MM.1S (cell line): ENCODE measurements around the gene DNAL4.

Source experiments
- DNase-seq: peaks from one replicate; pipeline ENCODE4 v3.0.0-alpha.2; 2015
- H2AFZ ChIP-seq: fragments of 300-600 bp; sonication (generic); 2 replicates; pipeline ENCODE4 v1.6.0; 2016; ENCODE audit warnings: antibody characterized with exemption, low read length
- H3F3A ChIP-seq: fragments of 300-600 bp; sonication (generic); 2 replicates; pipeline ENCODE4 v1.6.1; 2016; ENCODE audit warnings: mild to moderate bottlenecking, antibody characterized with exemption, low read length, moderate library complexity, mixed read lengths; ENCODE audit not compliant: insufficient read depth
- H3K27ac ChIP-seq: fragments of 300-600 bp; sonication (generic); 2 replicates; pipeline ENCODE4 v1.5.1; 2016; ENCODE audit warnings: mild to moderate bottlenecking, low read length
- H3K27me3 ChIP-seq: fragments of 300-600 bp; sonication (generic); replicated peaks from 2 replicates; pipeline ENCODE4 v1.6.0; 2016; ENCODE audit warnings: low read length; ENCODE audit not compliant: insufficient read depth
- H3K36me3 ChIP-seq: fragments of 300-600 bp; sonication (generic); replicated peaks from 2 replicates; pipeline ENCODE4 v1.6.1; 2016; ENCODE audit warnings: mild to moderate bottlenecking, low read length, mixed read lengths; ENCODE audit not compliant: insufficient read depth
- H3K4me1 ChIP-seq: fragments of 300-600 bp; sonication (generic); 2 replicates; pipeline ENCODE4 v1.6.1; 2016; ENCODE audit warnings: low read length, mixed read lengths
- H3K4me2 ChIP-seq: fragments of 300-600 bp; sonication (generic); 2 replicates; pipeline ENCODE4 v1.6.0; 2016; ENCODE audit warnings: low read depth, low read length
- H3K4me3 ChIP-seq: fragments of 300-600 bp; sonication (generic); 2 replicates; pipeline ENCODE4 v1.5.1; 2016; ENCODE audit warnings: low read length, mixed read lengths
- H3K79me2 ChIP-seq: fragments of 300-600 bp; sonication (generic); 2 replicates; pipeline ENCODE4 v1.6.1; 2016; ENCODE audit warnings: mixed run types, low read length, mixed read lengths
- H3K9ac ChIP-seq: fragments of 300-600 bp; sonication (generic); 2 replicates; pipeline ENCODE4 v1.6.1; 2016; ENCODE audit warnings: low read length, mixed read lengths
- H3K9me2 ChIP-seq: fragments of 300-600 bp; sonication (generic); replicated peaks from 2 replicates; pipeline ENCODE4 v1.6.1; 2016; ENCODE audit warnings: mild to moderate bottlenecking, low read length, mixed read lengths; ENCODE audit not compliant: insufficient read depth
- H3K9me3 ChIP-seq: fragments of 300-600 bp; sonication (generic); replicated peaks from 2 replicates; pipeline ENCODE4 v1.6.1; 2016; ENCODE audit warnings: mild to moderate bottlenecking, low read length, mixed read lengths; ENCODE audit not compliant: insufficient read depth
- H4K20me1 ChIP-seq: fragments of 300-600 bp; sonication (generic); 2 replicates; pipeline ENCODE4 v1.6.1; 2016; ENCODE audit warnings: mild to moderate bottlenecking, low read length, moderate library complexity, mixed read lengths; ENCODE audit not compliant: insufficient read depth
- CTCF ChIP-seq: fragments of 300-600 bp; sonication (generic); IDR thresholded peaks from 2 replicates; pipeline ENCODE4 v1.5.1; 2016; ENCODE audit warnings: antibody characterized with exemption, low read length, mixed read lengths
- EZH2 ChIP-seq: fragments of 300-600 bp; sonication (generic); optimal IDR thresholded peaks from 2 replicates; pipeline ENCODE3; 2017; ENCODE audit warnings: low read depth, mild to moderate bottlenecking, antibody characterized with exemption, low read length, mixed read lengths
- EZH2phosphoT487 ChIP-seq: fragments of 300-600 bp; sonication (generic); IDR thresholded peaks from 2 replicates; pipeline ENCODE4 v1.6.1; 2018; ENCODE audit warnings: antibody characterized with exemption, low read length

The DNAL4 gene

GRCh38 chr22:38839686-38840085, 45.7 kb upstream of the DNAL4 start:
- H3K4me3 ChIP-seq = no peak overlapping the region
- no peak overlapping the region for H3K9ac ChIP-seq
- no peaks in the 10 kb centered on the region for H3K4me1 ChIP-seq
- no peaks in the 10 kb centered on the region for H3K9me2 ChIP-seq
- no peaks in the 10 kb centered on the region for H3F3A ChIP-seq
- H3K9me3 ChIP-seq = no peaks in the 10 kb centered on the region
- no peaks in the 10 kb centered on the region for H4K20me1 ChIP-seq
- H3K36me3 ChIP-seq = no peaks in the 10 kb centered on the region
- no peak overlapping the region for H3K4me2 ChIP-seq
- H3K27ac ChIP-seq = no peak overlapping the region
- H3K27me3 ChIP-seq = peaks cover 87% of the 10 kb centered on the region
- DNase-seq = no peak
- TF ChIP-seq EZH2phosphoT487 (no peak), EZH2 (no peak), CTCF (no peak)
- no peak overlapping the region for H2AFZ ChIP-seq
- no peaks in the 10 kb centered on the region for H3K79me2 ChIP-seq

- TF ChIP-seq EZH2 (no peak), CTCF (no peak), EZH2phosphoT487 (no peak)
- Histone ChIP-seq H3K79me2 (no peaks in the 10 kb centered on the region), H3K9me3 (no peaks in the 10 kb centered on the region), H3K9me2 (no peaks in the 10 kb centered on the region), H3K36me3 (no peaks in the 10 kb centered on the region), H3K4me2 (no peak overlapping the region), H4K20me1 (no peaks in the 10 kb centered on the region), H2AFZ (no peak overlapping the region), H3F3A (no peaks in the 10 kb centered on the region), H3K27ac (no peak overlapping the region), H3K4me1 (no peaks in the 10 kb centered on the region), H3K27me3 (peaks cover 93% of the 10 kb centered on the region), H3K4me3 (no peak overlapping the region), H3K9ac (no peak overlapping the region)
- no peak for DNase-seq
These were observed 43.5 kb upstream of the DNAL4 start for GRCh38 chr22:38837414-38837928.

GRCh38 chr22:38835888-38836301, 42.0 kb upstream of the DNAL4 start:
- Histone ChIP-seq H3K9me3 (no peaks in the 10 kb centered on the region), H3K9ac (no peak overlapping the region), H2AFZ (no peak overlapping the region), H3K79me2 (no peaks in the 10 kb centered on the region), H3K9me2 (no peaks in the 10 kb centered on the region), H4K20me1 (no peaks in the 10 kb centered on the region), H3K4me3 (no peak overlapping the region), H3K27ac (no peak overlapping the region), H3K4me2 (no peak overlapping the region), H3K4me1 (no peaks in the 10 kb centered on the region), H3F3A (no peaks in the 10 kb centered on the region), H3K27me3 (peaks cover 93% of the 10 kb centered on the region), H3K36me3 (no peaks in the 10 kb centered on the region)
- no peak for DNase-seq
- TF ChIP-seq CTCF (no peak), EZH2phosphoT487 (no peak), EZH2 (no peak)
